H1 (cell line): ENCODE results near the gene ABHD6. TPM values are rescaled to one million over a fixed set of nuclear protein-coding genes. Genes with fewer than 3 reads are reported as not detected.
A peak's percentile ranks its signal among the peaks of the same experiment; 100 is the strongest.

Experiments used
- CTCF ChIA-PET: fragments of 300-600 bp; sonication (Branson Sonifier 250); formaldehyde crosslinking; loops from one replicate; lab custom pipeline; 2021; ENCODE audit not compliant: partially characterized antibody; lab: Charles Lee
- POLR2A ChIA-PET: fragments of 300-600 bp; sonication (Branson Sonifier 250); formaldehyde crosslinking; loops from one replicate; lab custom pipeline; 2021; ENCODE audit warnings: inconsistent platforms; ENCODE audit not compliant: partially characterized antibody; lab: Charles Lee
- DNase-seq, 2 experiments: peaks; one replicate each; pipeline versions ENCODE4 v3.0.0 to v3.0.0-alpha.2; 2010 to 2022; ENCODE audit warnings: low spot score in 2 of 2, low read depth in 1 of 2, mixed read lengths in 1 of 2
- FAIRE-seq: peaks from 2 replicates; lab custom pipeline; 2011; peaks lifted over from hg19 to GRCh38; lab: Jason Lieb, UNC
- H2AFZ ChIP-seq: 2 replicates; pipeline ENCODE4 v1.8.1; 2012; ENCODE audit warnings: low read length, inconsistent platforms
- H2AK5ac ChIP-seq: 2 replicates; pipeline ENCODE4 v1.6.1; 2013; ENCODE audit warnings: low read depth, low read length
- H2BK120ac ChIP-seq: replicated peaks from 2 replicates; pipeline ENCODE3; 2013; ENCODE audit warnings: low read depth, low read length, inconsistent platforms
- H2BK12ac ChIP-seq: 2 replicates; pipeline ENCODE4 v1.6.1; 2013; ENCODE audit warnings: low read depth, low read length
- H2BK15ac ChIP-seq: 2 replicates; pipeline ENCODE4 v1.6.1; 2013; ENCODE audit warnings: low read length
- H2BK20ac ChIP-seq: 2 replicates; pipeline ENCODE4 v1.6.1; 2013; ENCODE audit warnings: low read length
- H2BK5ac ChIP-seq: 2 replicates; pipeline ENCODE4 v1.6.1; 2013; ENCODE audit warnings: low read depth, low read length
- H3K14ac ChIP-seq: 2 replicates; pipeline ENCODE4 v1.6.1; 2013; ENCODE audit warnings: inconsistent platforms; ENCODE audit not compliant: insufficient read length
- H3K18ac ChIP-seq: 2 replicates; pipeline ENCODE4 v1.6.1; 2013; ENCODE audit warnings: low read length; ENCODE audit errors: extremely low read depth
- H3K23ac ChIP-seq: 2 replicates; pipeline ENCODE4 v1.6.1; 2013; ENCODE audit warnings: inconsistent platforms; ENCODE audit not compliant: insufficient read length
- H3K23me2 ChIP-seq: 2 replicates; pipeline ENCODE4 v1.6.1; 2013; ENCODE audit warnings: low read depth, low read length
- H3K27ac ChIP-seq: 2 replicates; pipeline ENCODE4 v1.6.1; 2011; ENCODE audit warnings: low read depth, low read length, inconsistent platforms
- H3K27me3 ChIP-seq, 4 experiments: replicated peaks in 1 of 4; 1 replicate in 1 of 4; 2 replicates in 3 of 4; pipeline versions ENCODE4 v1.6.1 to v1.8.1; 2011 to 2013; ENCODE audit warnings: low read length in 3 of 4, mild to moderate bottlenecking in 3 of 4, inconsistent platforms in 2 of 4, mixed read lengths in 2 of 4, moderate library complexity in 1 of 4; ENCODE audit not compliant: control insufficient read depth in 3 of 4, insufficient read depth in 3 of 4; ENCODE audit errors: extremely low read depth in 1 of 4
- H3K36me3 ChIP-seq, 4 experiments: 2 replicates each; pipeline versions ENCODE4 v1.6.1 to v1.8.1; 2011 to 2013; ENCODE audit warnings: mild to moderate bottlenecking in 4 of 4, low read length in 3 of 4, moderate library complexity in 2 of 4, control low read depth in 1 of 4, inconsistent platforms in 1 of 4; ENCODE audit not compliant: insufficient read depth in 4 of 4, control insufficient read depth in 2 of 4
- H3K4ac ChIP-seq: replicated peaks from 2 replicates; pipeline ENCODE3; 2013; ENCODE audit warnings: low read length, low read depth, mixed read lengths, inconsistent platforms; ENCODE audit not compliant: insufficient read length
- H3K4me1 ChIP-seq, 4 experiments: replicated peaks in 1 of 4; 1 replicate in 1 of 4; 2 replicates in 3 of 4; pipeline versions ENCODE4 v1.6.1 to v1.8.1; 2011 to 2013; ENCODE audit warnings: low read length in 3 of 4, inconsistent platforms in 2 of 4, mixed read lengths in 1 of 4; ENCODE audit not compliant: insufficient read depth in 4 of 4, control insufficient read depth in 3 of 4
- H3K4me2 ChIP-seq, 2 experiments: 2 replicates each; pipeline versions ENCODE4 v1.6.1 to v1.8.1; 2011 to 2013; ENCODE audit warnings: low read depth in 2 of 2, low read length in 2 of 2, control low read depth in 1 of 2, inconsistent platforms in 1 of 2, mild to moderate bottlenecking in 1 of 2; ENCODE audit not compliant: insufficient read depth in 1 of 2
- H3K4me3 ChIP-seq, 4 experiments: fragments of 200-600, 300-600 bp in 1 of 4; sonication (generic), shearing (Covaris generic), sonication (Bioruptor Twin) in 1 of 4; 2 replicates each; pipeline versions ENCODE4 v1.5.1 to v1.8.1; 2011 to 2016; ENCODE audit warnings: low read length in 4 of 4, low read depth in 3 of 4, control low read depth in 2 of 4, inconsistent platforms in 2 of 4, mild to moderate bottlenecking in 2 of 4, mixed read lengths in 1 of 4, moderate library complexity in 1 of 4; ENCODE audit not compliant: insufficient read depth in 2 of 4; ENCODE audit errors: extremely low read depth in 1 of 4
- H3K56ac ChIP-seq: replicated peaks from 2 replicates; pipeline ENCODE3; 2013; ENCODE audit warnings: low read depth, mild to moderate bottlenecking, mixed read lengths, low read length, inconsistent platforms; ENCODE audit not compliant: insufficient read length
- H3K79me1 ChIP-seq: 2 replicates; pipeline ENCODE4 v1.6.1; 2013; ENCODE audit warnings: low read depth, low read length, control low read depth
- H3K79me2 ChIP-seq, 2 experiments: 2 replicates each; pipeline versions ENCODE4 v1.6.1 to v1.8.1; 2012 to 2013; ENCODE audit warnings: low read length in 2 of 2, mild to moderate bottlenecking in 2 of 2, inconsistent platforms in 1 of 2; ENCODE audit not compliant: insufficient read depth in 2 of 2, control insufficient read depth in 1 of 2
- H3K9ac ChIP-seq, 4 experiments: replicated peaks in 1 of 4; 1 replicate in 1 of 4; 2 replicates in 3 of 4; pipeline versions ENCODE4 v1.6.1 to v1.8.1; 2011 to 2013; ENCODE audit warnings: low read depth in 3 of 4, low read length in 3 of 4, control low read depth in 2 of 4, mild to moderate bottlenecking in 2 of 4, moderate library complexity in 2 of 4, inconsistent platforms in 1 of 4; ENCODE audit errors: extremely low read depth in 1 of 4
- H3K9me3 ChIP-seq, 2 experiments: 2 replicates each; pipeline versions ENCODE4 v1.6.1 to v1.8.1; 2012 to 2013; ENCODE audit warnings: mild to moderate bottlenecking in 2 of 2, moderate library complexity in 2 of 2, control low read depth in 1 of 2, inconsistent platforms in 1 of 2, low read depth in 1 of 2, low read length in 1 of 2, mixed read lengths in 1 of 2; ENCODE audit not compliant: insufficient read depth in 2 of 2
- H4K20me1 ChIP-seq, 2 experiments: replicated peaks in 1 of 2; 2 replicates each; pipeline versions ENCODE3 to v1.8.1; 2011 to 2013; ENCODE audit warnings: inconsistent platforms in 2 of 2, low read length in 2 of 2, mild to moderate bottlenecking in 1 of 2; ENCODE audit not compliant: insufficient read depth in 2 of 2, control insufficient read depth in 1 of 2
- H4K5ac ChIP-seq: 2 replicates; pipeline ENCODE4 v1.6.1; 2013; ENCODE audit warnings: low read length, low read depth, mixed read lengths, inconsistent platforms; ENCODE audit not compliant: insufficient read length
- H4K8ac ChIP-seq: 2 replicates; pipeline ENCODE4 v1.8.0; 2013; ENCODE audit warnings: mild to moderate bottlenecking, moderate library complexity, low read length, inconsistent platforms; ENCODE audit not compliant: insufficient read depth; ENCODE audit errors: extremely low read depth
- H4K91ac ChIP-seq: replicated peaks from 2 replicates; pipeline ENCODE3; 2013; ENCODE audit warnings: low read length, mixed read lengths, inconsistent platforms; ENCODE audit not compliant: insufficient read length
- BACH1 ChIP-seq: IDR thresholded peaks from 2 replicates; pipeline ENCODE4 v1.6.1; 2012; ENCODE audit warnings: low read length, improper control_type of control experiment
- FOSL1 ChIP-seq: IDR thresholded peaks from 2 replicates; pipeline ENCODE4 v1.6.1; 2011; ENCODE audit warnings: mild to moderate bottlenecking, low read depth, low read length, moderate library complexity; ENCODE audit not compliant: insufficient read depth
- KDM4A ChIP-seq: IDR thresholded peaks from one replicate; pipeline ENCODE4 v1.7.1; 2012; ENCODE audit warnings: low read depth, mild to moderate bottlenecking, moderate library complexity, low read length, inconsistent platforms; ENCODE audit not compliant: severe bottlenecking
- SAP30 ChIP-seq: fragments of 300-600 bp; sonication (generic); IDR thresholded peaks from 2 replicates; pipeline ENCODE4 v1.7.1; 2012; ENCODE audit warnings: low read length, moderate library complexity, mild to moderate bottlenecking, inconsistent platforms; ENCODE audit not compliant: insufficient read depth, insufficient replicate concordance
- SRF ChIP-seq: IDR thresholded peaks from 2 replicates; pipeline ENCODE4 v1.6.1; 2011; ENCODE audit warnings: mild to moderate bottlenecking, low read depth, low read length, moderate library complexity
- TEAD4 ChIP-seq: IDR thresholded peaks from 2 replicates; pipeline ENCODE4 v1.6.1; 2012; ENCODE audit warnings: low read depth, low read length, inconsistent platforms, mixed read lengths
- ZNF274 ChIP-seq: IDR thresholded peaks from 2 replicates; pipeline ENCODE4 v1.7.0; 2012; ENCODE audit warnings: low read length, borderline replicate concordance; ENCODE audit errors: extremely low read depth
- WGBS, 2 experiments: shearing (Covaris generic) in 1 of 2; methylation state at CpG; one replicate each; pipeline versions ENCODE4 v1.1.6 to v1.1.7; 2013 to 2015; ENCODE audit warnings: low lambda C conversion rate in 2 of 2, mixed read lengths in 2 of 2, inconsistent platforms in 1 of 2, low coverage in 1 of 2, missing lambda C conversion rate in 1 of 2; ENCODE audit not compliant: insufficient replicate concordance in 2 of 2, insufficient coverage in 1 of 2, insufficient read length in 1 of 2; ENCODE audit errors: extremely low coverage in 1 of 2, missing lambda C conversion rate in 1 of 2; 5-methylcytosine and 5-hydroxymethylcytosine counted together
- polyA plus RNA-seq, 7 experiments: library from polyadenylated mRNA; depleted of rRNA in 3 of 7; stranded (reverse) in 5 of 7; unstranded in 2 of 7; fragments of >200 nt in 5 of 7; fragments of 200-250 nt in 2 of 7; gene quantifications; 1 replicate in 5 of 7; 2 replicates in 1 of 7; 4 replicates in 1 of 7; pipeline versions ENCODE4 v1.2.1 to v1.2.3, GENCODE V29; 2011 to 2013; ENCODE audit warnings: missing spikeins in 2 of 7, mixed read lengths in 2 of 7
- total RNA-seq: library from RNA; stranded (reverse); fragmentation: NEBNext Ultra II Directional; extraction: Animal tissue kit (Norgen Biotek cat#: 25700); gene quantifications from 2 replicates; pipeline ENCODE4 v1.2.1, GENCODE V29; 2021

The ABHD6 gene
- total and polyA plus RNA-seq, 2 of the 8 experiments (the other 6 are each of a cell fraction or from before 2014, with no cell fraction given) = 5.9 to 6.6 TPM

DNA sequence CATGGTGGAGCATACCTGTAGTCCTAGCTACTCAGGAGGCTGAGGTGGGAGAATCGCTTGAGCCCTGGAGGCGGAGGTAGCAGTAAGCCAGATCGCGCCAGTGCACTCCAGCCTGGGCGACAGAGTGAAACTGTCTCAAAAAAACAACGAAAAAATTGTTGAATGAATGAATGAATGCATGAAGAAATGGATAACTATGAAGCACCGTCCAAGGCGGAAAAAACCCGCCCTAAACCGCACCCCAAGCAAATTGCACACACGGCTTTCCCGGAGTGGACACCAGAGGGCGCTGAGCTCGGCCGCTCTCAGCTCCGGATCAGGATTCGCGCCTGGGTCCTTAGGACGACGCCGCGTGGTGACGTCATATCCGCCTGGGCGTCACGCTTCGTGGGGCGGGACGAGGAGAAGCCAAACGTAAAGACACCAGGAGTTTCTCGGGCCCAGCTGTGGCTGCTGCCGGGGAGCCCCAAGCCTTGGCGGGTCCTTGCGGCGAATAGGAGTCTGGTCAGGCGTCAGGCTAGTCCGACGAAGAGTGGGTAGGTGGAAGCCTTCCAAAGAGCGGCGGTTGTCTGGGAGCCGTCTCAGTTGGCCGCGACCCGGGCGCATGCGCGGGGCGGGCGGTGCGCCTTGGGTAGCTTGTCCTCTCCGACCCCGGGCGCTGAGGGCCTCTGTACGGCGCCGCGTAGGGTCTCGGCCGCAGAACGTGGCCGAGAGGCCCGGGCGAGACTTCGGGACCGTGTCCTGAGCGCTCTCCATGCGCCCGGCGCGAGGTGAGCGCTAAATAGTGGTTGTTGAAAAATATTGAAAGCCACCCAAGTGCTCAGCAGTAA, 68.5 kb downstream of the ABHD6 start, which contains the start of the genes HTD2 and RPP14:
TSS of gene HTD2 (plus strand) at position 639 of the 830 bp plus-strand sequence. CDS start 11,094 bp downstream, outside the sequence.
TSS of gene RPP14 (plus strand) at position 364 of the 830 bp plus-strand sequence. CDS start 4,085 bp downstream, outside the sequence.
- Histone ChIP-seq H2BK5ac (peak within 1 kb of the TSS; percentile 97), H3K36me3 (peaks cover 2 to 14% (median 10%) of the 10 kb centered on the region in 4 experiments; a peak in 7 of 8 replicates), H3K56ac (peak within 1 kb of the TSS; percentile 97), H3K4me2 (peak within 1 kb of the TSS; percentile 89 to 94), H2BK120ac (no peak within 1 kb of the TSS), H4K91ac (peak within 1 kb of the TSS; percentile 69), H3K4me1 (no peaks in the 10 kb centered on the region), H3K23ac (no peak within 1 kb of the TSS), H2AFZ (peak within 1 kb of the TSS; percentile 79; the same call in 1 of the 2 replicates), H4K8ac (peak within 1 kb of the TSS; percentile 99; the same call in 1 of the 2 replicates), H3K79me2 (peaks cover 22 to 38% of the 10 kb centered on the region in 2 experiments), H2BK15ac (peak within 1 kb of the TSS; percentile 61), H3K27me3 (no peaks in the 10 kb centered on the region; a peak in 1 of 7 replicates), H3K79me1 (peaks cover 6% of the 10 kb centered on the region), H3K4me3 (peak within 1 kb of the TSS; percentile 82 to 95 (median 93)), H3K18ac (peak within 1 kb of the TSS; percentile 99), H3K27ac (peak within 1 kb of the TSS; percentile 97), H3K14ac (no peak within 1 kb of the TSS), H4K20me1 (peaks cover 8 to 11% of the 10 kb centered on the region in 2 experiments), H2AK5ac (no peak within 1 kb of the TSS; the same call in 1 of the 2 replicates), H3K9me3 (no peaks in the 10 kb centered on the region), H4K5ac (peak within 1 kb of the TSS; percentile 96), H2BK20ac (no peak within 1 kb of the TSS), H3K9ac (peak within 1 kb of the TSS; percentile 91 to 98 (median 96)), H3K4ac (no peak within 1 kb of the TSS), H2BK12ac (peak within 1 kb of the TSS; percentile 50; the same call in 1 of the 2 replicates), H3K23me2 (peaks cover 5% of the 10 kb centered on the region; the same call in 1 of the 2 replicates)
- CTCF ChIA-PET = interaction anchor here (0.6 to 14.4 kb wide), 62 partner anchors 9 to 324 kb away, joined by 3 to 128 read pairs (median 4); partner anchors contain the start of genes ABHD6, DNASE1L3 and PXK
- DNase-seq (peak; percentile 90 to 99), FAIRE-seq (peak; percentile 57)
- POLR2A ChIA-PET = interaction anchor here (0.6 to 4.4 kb wide), 33 partner anchors 13 to 355 kb away, joined by 3 to 64 read pairs (median 4); partner anchors contain the start of gene ABHD6
- WGBS, 2 experiments = 8% methylated on average over 64 of the region's 71 CpGs; no CpG with 5 or more reads in 1 of the 2 experiments
- TF ChIP-seq TEAD4 = no peak
- 0 out of 2 replicates have a peak, but pooled peaks have one; percentile 17 for TF ChIP-seq SRF
- no peak for TF ChIP-seq FOSL1
- TF ChIP-seq KDM4A = peak; percentile 88
- peak; percentile 32; the same call in 1 of the 2 replicates for TF ChIP-seq BACH1
- no peak for TF ChIP-seq SAP30
- TF ChIP-seq ZNF274 = no peak
